ENCODE data around the gene KRT28. TPM values are rescaled to one million over a fixed set of nuclear protein-coding genes. Genes with fewer than 3 reads are reported as not detected.

Gene KRT28
- total RNA-seq, 4 donors from 2014 or later: not detected

GRCh38 chr17:40839194-40839593 is 39.4 kb upstream of the KRT28 start:
- ATAC-seq (ENCODE audit: low FRiP score) (no peak), DNase-seq (ENCODE audit: low spot score) (no peak)
- TF ChIP-seq CTCF (IDR thresholded peaks at IDR 0.05): no peak

- ATAC-seq (ENCODE audit: low FRiP score) (no peak), DNase-seq (ENCODE audit: low spot score) (no peak)
- no peak for TF ChIP-seq CTCF (IDR thresholded peaks at IDR 0.05)
Observed at GRCh38 chr17:40836020-40836419, 36.3 kb upstream of the KRT28 start.

- DNase-seq (ENCODE audit: low spot score) (no peak), ATAC-seq (ENCODE audit: low FRiP score) (no peak)
- TF ChIP-seq CTCF (IDR thresholded peaks at IDR 0.05): no peak
Observed at GRCh38 chr17:40833882-40834281, 34.1 kb upstream of the KRT28 start.

- no peak for TF ChIP-seq CTCF (IDR thresholded peaks at IDR 0.05)
- no peak for ATAC-seq (ENCODE audit: low FRiP score)
- DNase-seq (ENCODE audit: low spot score): no peak
Observed at GRCh38 chr17:40832840-40833239, 33.1 kb upstream of the KRT28 start.

GRCh38 chr17:40830085-40830776 is 30.5 kb upstream of the KRT28 start:
- no peak for ATAC-seq (ENCODE audit: low FRiP score)
- TF ChIP-seq CTCF (IDR thresholded peaks at IDR 0.05): no peak

GRCh38 chr17:40828454-40829044 is 28.8 kb upstream of the KRT28 start:
- no peak for DNase-seq (ENCODE audit: low spot score)
- ATAC-seq (ENCODE audit: low FRiP score): no peak
- TF ChIP-seq CTCF (IDR thresholded peaks at IDR 0.05): no peak

More at GRCh38 chr17:40830085-40830776, 30.5 kb upstream of the KRT28 start:
- no peak for DNase-seq (ENCODE audit: low spot score)

All from omental fat pad (tissue), 4 donors.